ENCODE measurements around the gene EYS. TPM values are rescaled to one million over a fixed set of nuclear protein-coding genes. Genes with fewer than 3 reads are reported as not detected.
"Not testable (repeated sequence)": the region's sequence is repeated elsewhere in the genome, so short reads cannot be mapped to it uniquely, and the experiment has no call there.

Gene EYS
- total RNA-seq, 1 donor from 2014 or later = 2.1 TPM

DNA sequence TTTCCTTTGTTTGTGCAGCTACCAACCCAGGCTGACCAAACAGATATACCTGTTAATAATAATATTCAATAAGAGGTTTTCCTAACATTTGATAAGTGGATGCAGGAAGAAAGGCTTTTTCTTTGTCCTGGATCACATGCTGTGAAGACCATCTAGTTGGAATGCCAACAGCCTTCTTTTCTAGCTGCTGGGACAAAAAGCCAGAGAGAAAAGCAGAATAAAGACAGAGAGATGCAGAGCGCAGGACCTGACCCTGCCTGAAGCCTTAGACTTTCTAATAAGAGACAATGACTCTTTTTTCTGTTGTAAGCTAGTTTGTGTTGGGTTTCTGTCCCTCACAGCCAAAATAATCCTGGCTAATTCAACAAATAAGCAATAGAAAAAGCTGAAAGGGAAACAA lies 1763.2 kb downstream of the EYS start:
- Histone ChIP-seq H3K4me1 (ENCODE audit: control insufficient read depth in 3 of 3, insufficient read depth in 3 of 3, low read length in 3 of 3) (no peaks in the 10 kb centered on the region), H3K36me3 (ENCODE audit: control insufficient read depth in 3 of 3, insufficient read depth in 3 of 3, low read length in 3 of 3) (no peaks in the 10 kb centered on the region), H3K27me3 (ENCODE audit: control insufficient read depth in 3 of 3, insufficient read depth in 3 of 3, low read length in 3 of 3) (no peaks in the 10 kb centered on the region), H3K27ac (ENCODE audit: low read depth, low read length) (no peak overlapping the region), H3K9me3 (ENCODE audit: control insufficient read depth in 3 of 3, low read length in 3 of 3) (no peaks in the 10 kb centered on the region), H3K4me3 (ENCODE audit: low read length in 3 of 3) (no peak overlapping the region), H3K9ac (ENCODE audit: low read depth in 1 of 3, low read length in 3 of 3) (no peak overlapping the region)

DNA sequence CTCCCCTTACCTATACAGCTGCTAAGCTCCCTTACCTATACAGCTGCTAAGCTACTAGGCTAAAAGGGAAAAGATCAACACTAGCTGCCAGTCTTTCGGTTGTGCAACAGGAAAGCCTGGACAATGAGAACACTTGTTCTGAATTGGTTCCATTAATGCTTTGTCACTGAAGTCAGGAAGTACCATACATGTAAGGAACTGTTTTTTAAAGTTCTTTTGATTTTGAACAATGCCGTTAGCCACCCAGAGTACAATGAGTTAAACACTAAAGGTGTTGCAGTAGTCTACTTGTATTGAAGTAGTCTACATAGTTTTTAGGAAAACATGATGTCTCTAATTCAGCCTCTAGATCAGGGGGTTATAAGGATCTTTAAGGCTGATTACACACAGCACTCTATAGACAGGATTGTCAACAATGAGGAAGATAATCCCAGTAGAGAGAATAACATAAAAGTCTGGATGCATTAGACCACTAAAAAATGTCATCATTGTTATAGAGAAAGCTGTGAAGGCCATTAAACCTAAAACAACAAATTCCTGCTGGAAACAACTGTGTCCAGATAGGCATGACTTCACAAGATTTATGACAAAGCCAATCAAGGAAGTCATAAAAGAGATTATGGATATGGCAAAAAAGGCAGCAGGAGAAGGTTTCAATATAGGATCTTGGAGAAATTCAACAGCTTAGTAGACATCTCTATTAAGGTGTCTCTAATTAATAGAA lies 1765.1 kb downstream of the EYS start:
- Histone ChIP-seq H3K36me3 (ENCODE audit: control insufficient read depth in 3 of 3, insufficient read depth in 3 of 3, low read length in 3 of 3) (no peaks in the 10 kb centered on the region), H3K4me3 (ENCODE audit: low read length in 3 of 3) (no peak overlapping the region), H3K27ac (ENCODE audit: low read depth, low read length) (no peak overlapping the region), H3K9ac (ENCODE audit: low read depth in 1 of 3, low read length in 3 of 3) (no peak overlapping the region), H3K27me3 (ENCODE audit: control insufficient read depth in 3 of 3, insufficient read depth in 3 of 3, low read length in 3 of 3) (no peaks in the 10 kb centered on the region), H3K4me1 (ENCODE audit: control insufficient read depth in 3 of 3, insufficient read depth in 3 of 3, low read length in 3 of 3) (no peaks in the 10 kb centered on the region), H3K9me3 (ENCODE audit: control insufficient read depth in 3 of 3, low read length in 3 of 3) (no peaks in the 10 kb centered on the region)

DNA sequence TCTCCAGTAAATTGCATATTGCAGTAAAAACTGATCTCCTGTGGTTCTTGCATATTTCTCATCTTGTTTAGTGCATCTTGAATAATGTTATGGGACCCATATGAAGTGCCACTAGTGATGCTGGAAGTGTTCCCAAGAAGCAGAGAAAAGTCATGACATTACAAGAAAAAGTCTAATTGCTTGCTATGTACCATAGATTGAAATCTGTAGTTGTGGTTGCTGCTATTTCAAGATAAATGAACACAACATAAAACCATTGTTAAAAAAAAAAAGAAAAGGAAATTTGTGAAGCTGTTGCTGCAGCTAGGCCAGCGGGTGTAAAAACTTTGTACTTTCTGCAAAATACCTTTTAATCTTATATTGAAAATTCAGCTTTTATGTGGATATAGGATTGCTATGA lies 1767.0 kb downstream of the EYS start:
- H3K9ac ChIP-seq (ENCODE audit: low read depth in 1 of 3, low read length in 3 of 3) = no peak overlapping the region
- H3K4me1 ChIP-seq (ENCODE audit: control insufficient read depth in 3 of 3, insufficient read depth in 3 of 3, low read length in 3 of 3) = no peaks in the 10 kb centered on the region
- no peaks in the 10 kb centered on the region for H3K9me3 ChIP-seq (ENCODE audit: control insufficient read depth in 3 of 3, low read length in 3 of 3)
- no peak overlapping the region for H3K27ac ChIP-seq (ENCODE audit: low read depth, low read length)
- no peak overlapping the region for H3K4me3 ChIP-seq (ENCODE audit: low read length in 3 of 3)
- H3K27me3 ChIP-seq (ENCODE audit: control insufficient read depth in 3 of 3, insufficient read depth in 3 of 3, low read length in 3 of 3) = no peaks in the 10 kb centered on the region
- H3K36me3 ChIP-seq (ENCODE audit: control insufficient read depth in 3 of 3, insufficient read depth in 3 of 3, low read length in 3 of 3) = no peaks in the 10 kb centered on the region

DNA sequence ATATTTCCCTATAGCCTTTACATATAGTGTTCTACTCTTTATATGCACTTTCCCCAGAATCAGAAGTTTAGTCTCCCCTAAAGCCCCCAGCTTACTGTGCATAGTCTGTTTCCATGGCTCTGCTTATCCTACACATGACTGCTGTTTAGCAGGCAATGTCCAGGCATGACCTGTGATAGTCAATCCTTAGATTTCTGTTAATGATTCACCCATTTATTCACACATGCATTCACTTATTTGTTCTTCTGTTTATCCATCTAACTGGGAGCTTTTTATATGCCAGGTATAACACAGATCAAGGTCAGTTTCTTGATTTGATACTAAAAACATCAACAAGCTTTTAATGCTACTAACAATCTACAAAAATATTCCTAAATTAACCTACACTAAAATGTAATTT lies 1770.6 kb downstream of the EYS start:
- Histone ChIP-seq H3K27me3 (ENCODE audit: control insufficient read depth in 3 of 3, insufficient read depth in 3 of 3, low read length in 3 of 3) (no peaks in the 10 kb centered on the region), H3K9ac (ENCODE audit: low read depth in 1 of 3, low read length in 3 of 3) (no peak overlapping the region), H3K4me3 (ENCODE audit: low read length in 3 of 3) (no peak overlapping the region)

DNA sequence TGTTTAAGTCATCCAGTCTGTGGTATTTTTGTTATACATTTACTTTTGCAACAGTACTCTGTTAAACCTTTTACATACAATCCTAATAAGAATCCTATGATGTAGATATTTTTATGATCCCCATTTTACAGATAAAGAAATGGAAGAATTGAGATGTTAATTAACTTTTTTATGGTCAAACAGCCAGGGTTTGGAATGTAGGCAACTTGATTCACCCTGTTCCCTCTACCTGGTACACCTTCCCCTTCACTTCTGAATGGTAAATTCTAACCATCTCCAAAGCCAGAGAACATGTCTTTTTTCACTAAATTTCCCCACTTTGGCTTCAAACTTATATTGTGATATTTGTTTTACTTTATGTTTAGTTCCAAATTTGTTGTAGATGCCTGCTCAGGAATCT lies 1771.3 kb downstream of the EYS start:
- no peaks in the 10 kb centered on the region for H3K9me3 ChIP-seq (ENCODE audit: control insufficient read depth in 3 of 3, low read length in 3 of 3)
- no peak overlapping the region for H3K4me3 ChIP-seq (ENCODE audit: low read length in 3 of 3)
- H3K9ac ChIP-seq (ENCODE audit: low read depth in 1 of 3, low read length in 3 of 3) = no peak overlapping the region
- no peak overlapping the region for H3K27ac ChIP-seq (ENCODE audit: low read depth, low read length)
- H3K4me1 ChIP-seq (ENCODE audit: control insufficient read depth in 3 of 3, insufficient read depth in 3 of 3, low read length in 3 of 3) = no peaks in the 10 kb centered on the region
- no peaks in the 10 kb centered on the region for H3K27me3 ChIP-seq (ENCODE audit: control insufficient read depth in 3 of 3, insufficient read depth in 3 of 3, low read length in 3 of 3)
- no peaks in the 10 kb centered on the region for H3K36me3 ChIP-seq (ENCODE audit: control insufficient read depth in 3 of 3, insufficient read depth in 3 of 3, low read length in 3 of 3)

More for the DNA sequence above, 1770.6 kb downstream of the EYS start:
- no peaks in the 10 kb centered on the region for H3K4me1 ChIP-seq (ENCODE audit: control insufficient read depth in 3 of 3, insufficient read depth in 3 of 3, low read length in 3 of 3)
- H3K27ac ChIP-seq (ENCODE audit: low read depth, low read length) = no peak overlapping the region
- H3K9me3 ChIP-seq (ENCODE audit: control insufficient read depth in 3 of 3, low read length in 3 of 3) = no peaks in the 10 kb centered on the region
- H3K36me3 ChIP-seq (ENCODE audit: control insufficient read depth in 3 of 3, insufficient read depth in 3 of 3, low read length in 3 of 3) = no peaks in the 10 kb centered on the region

DNA sequence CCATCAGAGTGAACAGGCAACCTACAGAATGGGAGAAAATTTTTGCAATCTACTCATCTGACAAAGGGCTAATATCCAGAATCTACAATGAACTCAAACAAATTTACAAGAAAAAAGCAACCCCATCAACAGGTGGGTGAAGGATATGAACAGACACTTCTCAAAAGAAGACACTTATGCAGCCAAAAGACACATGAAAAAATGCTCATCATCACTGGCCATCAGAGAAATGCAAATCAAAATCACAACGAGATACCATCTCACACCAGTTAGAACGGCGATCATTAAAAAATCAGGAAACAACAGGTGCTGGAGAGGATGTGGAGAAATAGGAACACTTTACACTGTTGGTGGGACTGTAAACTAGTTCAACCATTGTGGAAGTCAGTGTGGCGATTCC lies 1773.1 kb downstream of the EYS start:
- not testable (repeated sequence) for H3K9me3 ChIP-seq (ENCODE audit: control insufficient read depth in 3 of 3, low read length in 3 of 3); H3K27ac ChIP-seq (ENCODE audit: low read depth, low read length); H3K36me3 ChIP-seq (ENCODE audit: control insufficient read depth in 3 of 3, insufficient read depth in 3 of 3, low read length in 3 of 3); H3K4me1 ChIP-seq (ENCODE audit: control insufficient read depth in 3 of 3, insufficient read depth in 3 of 3, low read length in 3 of 3); H3K4me3 ChIP-seq (ENCODE audit: low read length in 3 of 3); H3K27me3 ChIP-seq (ENCODE audit: control insufficient read depth in 3 of 3, insufficient read depth in 3 of 3, low read length in 3 of 3); H3K9ac ChIP-seq (ENCODE audit: low read depth in 1 of 3, low read length in 3 of 3)

DNA sequence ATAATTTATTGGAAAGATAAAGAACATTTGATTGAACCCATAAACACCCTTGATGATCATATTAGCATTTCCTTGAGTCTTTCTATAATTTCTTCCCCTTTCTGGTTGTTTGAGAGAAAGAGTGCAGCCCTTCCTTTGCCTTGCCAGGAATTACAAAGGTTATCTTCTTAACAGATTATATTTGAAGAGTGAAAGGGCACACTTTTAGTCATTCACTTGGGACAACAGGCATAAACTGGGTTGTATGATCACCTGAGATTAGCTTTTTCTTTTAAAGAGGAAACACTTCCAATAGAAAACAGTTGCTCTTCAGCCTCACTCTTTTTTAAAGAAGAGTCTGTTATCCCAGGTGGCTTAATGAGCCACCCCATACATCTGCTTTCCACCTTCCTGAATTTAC lies 1776.2 kb downstream of the EYS start:
- Histone ChIP-seq H3K27ac (ENCODE audit: low read depth, low read length) (no peak overlapping the region), H3K9ac (ENCODE audit: low read depth in 1 of 3, low read length in 3 of 3) (no peak overlapping the region), H3K27me3 (ENCODE audit: control insufficient read depth in 3 of 3, insufficient read depth in 3 of 3, low read length in 3 of 3) (no peaks in the 10 kb centered on the region), H3K4me3 (ENCODE audit: low read length in 3 of 3) (no peak overlapping the region), H3K4me1 (ENCODE audit: control insufficient read depth in 3 of 3, insufficient read depth in 3 of 3, low read length in 3 of 3) (no peaks in the 10 kb centered on the region), H3K9me3 (ENCODE audit: control insufficient read depth in 3 of 3, low read length in 3 of 3) (no peaks in the 10 kb centered on the region), H3K36me3 (ENCODE audit: control insufficient read depth in 3 of 3, insufficient read depth in 3 of 3, low read length in 3 of 3) (no peaks in the 10 kb centered on the region)

DNA sequence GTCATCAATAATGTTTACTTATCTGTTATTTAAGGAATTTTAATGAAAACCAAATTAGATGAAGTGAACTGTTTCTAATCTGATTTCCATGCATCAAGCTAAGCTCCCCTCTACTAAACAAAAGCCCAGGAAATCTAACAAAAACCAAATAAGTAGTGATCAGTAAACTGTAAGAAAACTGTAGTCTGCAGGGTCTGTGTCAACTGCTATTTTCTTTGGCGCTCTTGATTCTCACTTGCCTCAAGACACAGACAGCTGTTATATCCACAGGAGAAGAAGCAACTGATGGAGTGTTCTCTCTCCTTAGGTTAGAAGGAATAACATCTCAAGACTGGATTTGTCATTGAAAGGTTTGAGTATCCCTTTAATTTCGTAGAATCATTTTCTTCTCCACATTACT lies 1777.9 kb downstream of the EYS start:
- Histone ChIP-seq H3K27me3 (ENCODE audit: control insufficient read depth in 3 of 3, insufficient read depth in 3 of 3, low read length in 3 of 3) (no peaks in the 10 kb centered on the region), H3K9ac (ENCODE audit: low read depth in 1 of 3, low read length in 3 of 3) (no peak overlapping the region), H3K4me3 (ENCODE audit: low read length in 3 of 3) (no peak overlapping the region), H3K36me3 (ENCODE audit: control insufficient read depth in 3 of 3, insufficient read depth in 3 of 3, low read length in 3 of 3) (no peaks in the 10 kb centered on the region), H3K4me1 (ENCODE audit: control insufficient read depth in 3 of 3, insufficient read depth in 3 of 3, low read length in 3 of 3) (no peaks in the 10 kb centered on the region), H3K9me3 (ENCODE audit: control insufficient read depth in 3 of 3, low read length in 3 of 3) (no peaks in the 10 kb centered on the region), H3K27ac (ENCODE audit: low read depth, low read length) (no peak overlapping the region)

DNA sequence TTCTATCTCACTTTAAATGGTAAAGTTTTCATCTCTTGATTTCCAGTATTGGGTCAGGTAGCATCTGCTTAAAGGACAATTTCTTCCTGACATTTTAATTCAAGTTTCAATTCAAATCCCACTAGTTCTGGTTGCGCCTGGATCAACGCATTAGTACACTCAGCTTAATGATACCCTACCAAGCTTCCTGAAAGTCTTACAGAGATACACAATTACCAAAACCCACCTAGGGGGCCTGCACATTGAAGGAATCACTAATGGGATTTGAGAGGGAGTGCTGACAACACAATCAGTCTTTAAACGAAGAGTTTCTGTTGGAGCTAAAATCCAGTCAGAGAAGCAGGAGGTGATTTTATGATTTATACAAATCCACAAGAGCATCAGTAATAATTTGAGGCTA lies 1778.4 kb downstream of the EYS start:
- H3K27me3 ChIP-seq (ENCODE audit: control insufficient read depth in 3 of 3, insufficient read depth in 3 of 3, low read length in 3 of 3) = peaks cover 0 to under 1% (median 0%) of the 10 kb centered on the region in 3 donors

DNA sequence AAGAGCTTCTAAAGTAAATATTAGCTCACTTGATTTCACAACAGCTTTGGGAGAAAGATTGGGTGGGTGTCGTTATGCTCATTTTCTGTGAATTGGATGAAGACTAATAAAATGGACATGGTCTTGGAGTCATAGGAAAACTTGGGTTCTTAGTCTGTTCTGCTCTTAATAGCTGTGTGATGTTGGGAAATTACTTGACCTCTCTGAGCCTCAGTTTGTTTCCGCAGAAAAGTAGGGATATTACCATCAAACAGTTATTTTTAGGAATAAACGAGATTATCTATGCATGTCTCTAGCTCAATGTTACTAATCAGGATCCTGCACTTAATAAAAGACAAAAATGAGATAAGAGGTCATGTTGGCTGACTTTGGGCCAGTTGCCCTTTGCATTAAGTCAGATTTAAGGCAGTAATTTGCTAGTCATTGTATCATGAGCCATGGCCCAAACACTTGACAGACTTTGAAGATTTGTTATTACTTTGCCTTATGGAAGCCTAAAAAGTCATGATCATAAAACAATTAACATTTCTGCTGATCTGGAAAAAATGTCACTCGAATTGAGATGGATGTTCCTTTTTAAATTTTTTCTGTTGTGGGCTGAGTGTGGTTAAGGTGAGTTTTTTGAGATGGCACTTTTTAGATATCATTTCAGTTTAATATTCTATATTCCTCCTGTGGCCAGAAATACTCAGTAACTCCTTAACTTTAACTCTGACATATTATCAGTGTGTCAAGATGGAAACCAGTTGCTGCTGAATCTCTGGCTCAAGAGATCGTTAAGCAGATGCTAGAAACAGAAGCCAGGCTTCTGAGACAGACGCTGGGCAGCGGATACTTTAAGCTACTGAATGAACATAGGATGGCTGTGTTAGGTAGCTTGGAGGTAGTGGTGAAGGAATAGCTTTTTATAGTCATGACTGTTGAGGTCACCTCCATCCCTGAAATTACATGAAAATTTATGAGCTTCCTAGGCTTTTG lies 1779.8 kb downstream of the EYS start:
- no peaks in the 10 kb centered on the region for H3K36me3 ChIP-seq (ENCODE audit: control insufficient read depth in 3 of 3, insufficient read depth in 3 of 3, low read length in 3 of 3)
- no peak overlapping the region for H3K9ac ChIP-seq (ENCODE audit: low read depth in 1 of 3, low read length in 3 of 3)
- H3K27me3 ChIP-seq (ENCODE audit: control insufficient read depth in 3 of 3, insufficient read depth in 3 of 3, low read length in 3 of 3) = peaks cover 0 to 2% (median 0%) of the 10 kb centered on the region in 3 donors
- H3K27ac ChIP-seq (ENCODE audit: low read depth, low read length) = no peak overlapping the region
- H3K9me3 ChIP-seq (ENCODE audit: control insufficient read depth in 3 of 3, low read length in 3 of 3) = no peaks in the 10 kb centered on the region
- H3K4me1 ChIP-seq (ENCODE audit: control insufficient read depth in 3 of 3, insufficient read depth in 3 of 3, low read length in 3 of 3) = no peaks in the 10 kb centered on the region
- no peak overlapping the region for H3K4me3 ChIP-seq (ENCODE audit: low read length in 3 of 3)

More for the DNA sequence above, 1778.4 kb downstream of the EYS start:
- Histone ChIP-seq H3K36me3 (ENCODE audit: control insufficient read depth in 3 of 3, insufficient read depth in 3 of 3, low read length in 3 of 3) (no peaks in the 10 kb centered on the region), H3K4me1 (ENCODE audit: control insufficient read depth in 3 of 3, insufficient read depth in 3 of 3, low read length in 3 of 3) (no peaks in the 10 kb centered on the region), H3K9me3 (ENCODE audit: control insufficient read depth in 3 of 3, low read length in 3 of 3) (no peaks in the 10 kb centered on the region), H3K9ac (ENCODE audit: low read depth in 1 of 3, low read length in 3 of 3) (no peak overlapping the region), H3K4me3 (ENCODE audit: low read length in 3 of 3) (no peak overlapping the region), H3K27ac (ENCODE audit: low read depth, low read length) (no peak overlapping the region)

Data from skeletal muscle tissue (tissue), 4 donors.